GM23248 (cell line): ENCODE results near the gene KNSTRN.

Experiments
- EZH2 ChIP-seq: fragments of 200-600 bp; sonication (generic); IDR thresholded peaks from 2 replicates; pipeline ENCODE4 v1.6.1; 2018; ENCODE audit warnings: antibody characterized with exemption, mild to moderate bottlenecking; ENCODE audit not compliant: insufficient read depth, poor library complexity, severe bottlenecking
- EZH2phosphoT487 ChIP-seq: fragments of 200-600 bp; sonication (generic); IDR thresholded peaks from 2 replicates; pipeline ENCODE4 v1.6.1; 2018; ENCODE audit warnings: antibody characterized with exemption, moderate library complexity, mild to moderate bottlenecking, low read depth; ENCODE audit not compliant: insufficient read depth

GRCh38 chr15:40334941-40335795, 47.4 kb upstream of the KNSTRN start:
- TF ChIP-seq EZH2phosphoT487 (no peak), EZH2 (no peak)
